Brain microvascular endothelial cell (primary cell): ENCODE measurements around the gene ASIP.

Experiments
- DNase-seq: peaks from one replicate; pipeline ENCODE4 v3.0.0-alpha.2; 2020
- H3K27ac ChIP-seq: fragments of 250-450 bp; sonication (Bioruptor Pico); 2 replicates; pipeline ENCODE4 v1.5.1; 2020; ENCODE audit warnings: mild to moderate bottlenecking, moderate library complexity
- H3K27me3 ChIP-seq: fragments of 250-450 bp; sonication (Bioruptor Pico); replicated peaks from 2 replicates; pipeline ENCODE4 v1.5.1; 2020; ENCODE audit warnings: mild to moderate bottlenecking
- H3K36me3 ChIP-seq: fragments of 250-450 bp; sonication (Bioruptor Pico); replicated peaks from 2 replicates; pipeline ENCODE4 v1.5.1; 2020; ENCODE audit warnings: mild to moderate bottlenecking
- H3K4me3 ChIP-seq: 2 replicates; pipeline ENCODE4 v1.5.1; 2011; ENCODE audit warnings: low read depth, mild to moderate bottlenecking, control low read depth, low read length, moderate library complexity
- CTCF ChIP-seq: IDR thresholded peaks from 2 replicates; pipeline ENCODE4 v1.5.1; 2011; ENCODE audit warnings: low read depth, mild to moderate bottlenecking, moderate library complexity, low read length, control low read depth, inconsistent platforms; ENCODE audit errors: missing control alignments
- in situ Hi-C: cut with HindIII; loops from 2 replicates; pipeline ENCODE4 v1.10.0; 2017; ENCODE audit warnings: low sequenced_read_pairs, low pct_ligation_motif_present

ASIP gene

GRCh38 chr20:34311118-34312023, 70.1 kb downstream of the ASIP start:
- peak; percentile 36 for TF ChIP-seq CTCF
- DNase-seq = no peak
- Histone ChIP-seq H3K27ac (no peak overlapping the region), H3K36me3 (no peaks in the 10 kb centered on the region), H3K4me3 (peak overlapping the region; percentile 15), H3K27me3 (no peaks in the 10 kb centered on the region)
- in situ Hi-C loops = no loop called here

- in situ Hi-C loops = no loop called here
- TF ChIP-seq CTCF = no peak
- Histone ChIP-seq H3K36me3 (no peaks in the 10 kb centered on the region), H3K4me3 (peak overlapping the region; percentile 15), H3K27ac (no peak overlapping the region), H3K27me3 (no peaks in the 10 kb centered on the region)
- no peak for DNase-seq
Observed at GRCh38 chr20:34312024-34312460, 70.8 kb downstream of the ASIP start.

- H3K36me3 ChIP-seq = no peaks in the 10 kb centered on the region
- peak overlapping the region; percentile 42 for H3K4me3 ChIP-seq
- in situ Hi-C loops = no loop called here
- no peak overlapping the region for H3K27ac ChIP-seq
- no peaks in the 10 kb centered on the region for H3K27me3 ChIP-seq
- peak; percentile 77 for DNase-seq
- peak; percentile 100 for TF ChIP-seq CTCF
Observed at GRCh38 chr20:34312544-34313217, 71.5 kb downstream of the ASIP start.

- no peak overlapping the region for H3K27ac ChIP-seq
- H3K27me3 ChIP-seq = no peaks in the 10 kb centered on the region
- DNase-seq = no peak
- no peak for TF ChIP-seq CTCF
- no peaks in the 10 kb centered on the region for H3K36me3 ChIP-seq
- in situ Hi-C loops = no loop called here
- no peak overlapping the region for H3K4me3 ChIP-seq
Observed at GRCh38 chr20:34315236-34315635, 74.0 kb downstream of the ASIP start.

- peak; percentile 35 for DNase-seq
- H3K36me3 ChIP-seq = no peaks in the 10 kb centered on the region
- H3K4me3 ChIP-seq = no peak overlapping the region
- no peak overlapping the region for H3K27ac ChIP-seq
- H3K27me3 ChIP-seq = no peaks in the 10 kb centered on the region
- no peak for TF ChIP-seq CTCF
- in situ Hi-C loops = no loop called here
Observed at GRCh38 chr20:34316196-34316814, 75.1 kb downstream of the ASIP start.
